Astrocyte (in vitro differentiated cells and primary cell): Measurements from ENCODE around the gene CNOT11. TPM values are rescaled to one million over a fixed set of nuclear protein-coding genes. Genes with fewer than 3 reads are reported as not detected.

Experiments
- DNase-seq: peaks from one replicate; pipeline ENCODE4 v3.0.0-alpha.2; 2010; ENCODE audit warnings: low read depth
- FAIRE-seq: peaks from 2 replicates; lab custom pipeline; 2011; peaks lifted over from hg19 to GRCh38; lab: Jason Lieb, UNC
- H2AFZ ChIP-seq: 2 replicates; pipeline ENCODE4 v1.6.0; 2012; ENCODE audit warnings: low read depth, low read length, inconsistent platforms
- H3K27ac ChIP-seq: 2 replicates; pipeline ENCODE4 v1.5.1; 2011; ENCODE audit warnings: low read depth, low read length, inconsistent platforms
- H3K27me3 ChIP-seq: 2 replicates; pipeline ENCODE4 v1.6.0; 2011; ENCODE audit warnings: low read length, inconsistent platforms; ENCODE audit not compliant: insufficient read depth
- H3K36me3 ChIP-seq: 2 replicates; pipeline ENCODE4 v1.5.1; 2011; ENCODE audit warnings: low read length, inconsistent platforms; ENCODE audit not compliant: insufficient read depth
- H3K4me1 ChIP-seq: 2 replicates; pipeline ENCODE4 v1.5.1; 2011; ENCODE audit warnings: low read length, inconsistent platforms; ENCODE audit not compliant: insufficient read depth
- H3K4me2 ChIP-seq: 2 replicates; pipeline ENCODE4 v1.6.0; 2012; ENCODE audit warnings: low read length, inconsistent platforms
- H3K4me3 ChIP-seq: 2 replicates; pipeline ENCODE4 v1.5.1; 2011; ENCODE audit warnings: low read depth, mild to moderate bottlenecking, low read length, inconsistent platforms; ENCODE audit not compliant: insufficient read depth
- H3K79me2 ChIP-seq: 2 replicates; pipeline ENCODE4 v1.6.0; 2012; ENCODE audit warnings: mild to moderate bottlenecking, low read length, inconsistent platforms; ENCODE audit not compliant: insufficient read depth
- H3K9ac ChIP-seq: 2 replicates; pipeline ENCODE4 v1.6.0; 2012; ENCODE audit warnings: mild to moderate bottlenecking, low read length, inconsistent platforms
- H3K9me3 ChIP-seq: 2 replicates; pipeline ENCODE4 v1.5.1; 2012; ENCODE audit warnings: low read depth, mild to moderate bottlenecking, low read length, inconsistent platforms; ENCODE audit not compliant: insufficient read depth
- H4K20me1 ChIP-seq: 2 replicates; pipeline ENCODE4 v1.6.0; 2012; ENCODE audit warnings: low read length, inconsistent platforms; ENCODE audit not compliant: insufficient read depth
- H3K27ac Mint-ChIP-seq: one replicate; pipeline ENCODE4 v1.8.0; 2021; ENCODE audit warnings: mild to moderate bottlenecking, mixed read lengths; ENCODE audit not compliant: unreplicated experiment
- H3K27me3 Mint-ChIP-seq: one replicate; pipeline ENCODE4 v1.8.0; 2021; ENCODE audit warnings: low read depth, mixed read lengths; ENCODE audit not compliant: unreplicated experiment
- H3K36me3 Mint-ChIP-seq: one replicate; pipeline ENCODE4 v1.8.0; 2021; ENCODE audit warnings: low read depth, mixed read lengths; ENCODE audit not compliant: unreplicated experiment
- H3K4me1 Mint-ChIP-seq: one replicate; pipeline ENCODE4 v1.8.0; 2021; ENCODE audit warnings: low read depth, mixed read lengths; ENCODE audit not compliant: unreplicated experiment
- H3K4me3 Mint-ChIP-seq: one replicate; pipeline ENCODE4 v1.8.0; 2021; ENCODE audit warnings: mild to moderate bottlenecking, moderate library complexity, mixed read lengths; ENCODE audit not compliant: unreplicated experiment
- H3K9me3 Mint-ChIP-seq: one replicate; pipeline ENCODE4 v1.8.0; 2021; ENCODE audit warnings: mild to moderate bottlenecking, mixed read lengths; ENCODE audit not compliant: unreplicated experiment
- EZH2 ChIP-seq: IDR thresholded peaks from 2 replicates; pipeline ENCODE4 v1.6.1; 2012; ENCODE audit warnings: mild to moderate bottlenecking, low read length, inconsistent platforms; ENCODE audit not compliant: insufficient read depth
- total RNA-seq: library from RNA; stranded (reverse); gene quantifications from 2 replicates; pipeline ENCODE4 v1.2.1, GENCODE V29; 2021
- TF ChIP-seq, protein P1 (sequence below): IDR thresholded peaks from 2 replicates; pipeline ENCODE4 v1.5.1; 2011; ENCODE audit warnings: low read depth, mild to moderate bottlenecking, inconsistent platforms, low read length, moderate library complexity; ENCODE audit not compliant: insufficient read depth

Gene CNOT11
- total RNA-seq, 1 donor from 2014 or later, result 37.0 TPM

DNA sequence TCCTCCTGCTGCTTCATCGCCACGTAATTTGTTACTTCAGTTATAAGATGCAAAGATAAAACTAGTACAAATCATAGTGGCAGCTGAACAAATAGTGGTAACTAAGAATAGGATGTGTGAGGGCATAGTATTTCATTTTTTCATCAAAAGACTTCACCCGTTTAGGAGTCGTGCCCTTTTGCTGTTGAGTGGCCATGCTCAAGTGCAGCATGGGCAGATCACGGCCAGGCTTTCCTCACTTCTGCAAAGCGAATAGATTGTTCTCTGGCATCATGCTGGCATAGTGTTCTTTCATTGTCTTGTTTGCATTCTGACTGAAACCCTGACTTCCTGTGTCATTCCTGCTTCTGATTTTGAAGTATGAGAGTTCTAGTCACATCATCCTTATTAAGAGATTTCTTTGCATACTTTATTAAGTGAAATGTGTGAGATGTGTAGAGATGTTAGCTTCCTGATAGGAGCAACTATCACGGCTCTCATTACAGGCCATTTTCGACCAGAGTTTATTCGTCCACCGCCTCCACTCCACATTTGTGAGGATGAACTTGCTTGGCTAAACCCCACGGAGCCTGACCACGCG is 11.8 kb downstream of the CNOT11 start:
- H3K79me2 ChIP-seq, result peaks cover 11% of the 10 kb centered on the region
- H3K36me3 ChIP-seq, result peaks cover 30% of the 10 kb centered on the region
- no peak for FAIRE-seq
- Mint-ChIP-seq H3K27me3 (no peaks in the 10 kb centered on the region), H3K4me3 (no peak overlapping the region), H3K9me3 (no peaks in the 10 kb centered on the region), H3K4me1 (peaks cover 12% of the 10 kb centered on the region), H3K27ac (no peak overlapping the region), H3K36me3 (peaks cover 10% of the 10 kb centered on the region)
- no peak overlapping the region for H3K9ac ChIP-seq
- peaks cover 9% of the 10 kb centered on the region for H4K20me1 ChIP-seq
- H2AFZ ChIP-seq, result no peak overlapping the region
- H3K9me3 ChIP-seq, result no peaks in the 10 kb centered on the region
- TF ChIP-seq, protein P1, sequence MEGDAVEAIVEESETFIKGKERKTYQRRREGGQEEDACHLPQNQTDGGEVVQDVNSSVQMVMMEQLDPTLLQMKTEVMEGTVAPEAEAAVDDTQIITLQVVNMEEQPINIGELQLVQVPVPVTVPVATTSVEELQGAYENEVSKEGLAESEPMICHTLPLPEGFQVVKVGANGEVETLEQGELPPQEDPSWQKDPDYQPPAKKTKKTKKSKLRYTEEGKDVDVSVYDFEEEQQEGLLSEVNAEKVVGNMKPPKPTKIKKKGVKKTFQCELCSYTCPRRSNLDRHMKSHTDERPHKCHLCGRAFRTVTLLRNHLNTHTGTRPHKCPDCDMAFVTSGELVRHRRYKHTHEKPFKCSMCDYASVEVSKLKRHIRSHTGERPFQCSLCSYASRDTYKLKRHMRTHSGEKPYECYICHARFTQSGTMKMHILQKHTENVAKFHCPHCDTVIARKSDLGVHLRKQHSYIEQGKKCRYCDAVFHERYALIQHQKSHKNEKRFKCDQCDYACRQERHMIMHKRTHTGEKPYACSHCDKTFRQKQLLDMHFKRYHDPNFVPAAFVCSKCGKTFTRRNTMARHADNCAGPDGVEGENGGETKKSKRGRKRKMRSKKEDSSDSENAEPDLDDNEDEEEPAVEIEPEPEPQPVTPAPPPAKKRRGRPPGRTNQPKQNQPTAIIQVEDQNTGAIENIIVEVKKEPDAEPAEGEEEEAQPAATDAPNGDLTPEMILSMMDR, result no peak
- TF ChIP-seq EZH2, result no peak
- H3K4me2 ChIP-seq, result no peak overlapping the region
- no peak overlapping the region for H3K4me3 ChIP-seq
- no peaks in the 10 kb centered on the region for H3K4me1 ChIP-seq
- H3K27me3 ChIP-seq, result no peaks in the 10 kb centered on the region
- no peak for DNase-seq
- H3K27ac ChIP-seq, result no peak overlapping the region

DNA sequence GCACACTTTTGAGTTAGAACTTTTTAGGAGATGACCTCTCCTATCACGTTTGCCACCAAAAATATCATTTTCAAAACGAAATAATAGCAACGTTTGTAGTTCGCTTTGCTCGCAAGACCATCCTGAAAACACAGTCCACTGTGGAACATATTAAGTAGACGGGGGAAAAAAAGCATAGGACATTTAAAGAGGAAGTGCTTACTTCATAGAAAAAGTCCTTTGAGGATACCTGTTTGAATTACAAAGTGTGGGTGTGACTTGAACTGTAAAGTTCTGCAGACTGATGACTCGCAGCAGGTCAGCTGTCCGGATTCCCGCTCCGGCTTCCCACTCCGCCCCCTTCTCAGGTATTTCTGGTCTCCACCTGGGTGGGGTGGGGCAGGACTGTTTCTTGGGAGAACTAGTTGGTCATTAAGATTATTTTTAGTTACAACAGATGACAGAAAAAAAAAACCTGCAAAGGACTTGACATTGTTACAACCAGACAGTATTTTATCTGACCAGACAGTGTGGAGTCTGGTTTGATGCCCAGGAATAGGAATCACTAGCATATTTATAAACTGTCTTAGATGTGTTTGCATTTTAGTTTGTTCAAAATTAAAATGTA is 13.3 kb downstream of the CNOT11 start:
- Histone ChIP-seq H2AFZ (no peak overlapping the region), H3K9me3 (no peaks in the 10 kb centered on the region), H3K4me1 (no peaks in the 10 kb centered on the region), H3K36me3 (peaks cover 40% of the 10 kb centered on the region), H3K27ac (no peak overlapping the region), H3K4me2 (no peak overlapping the region), H3K79me2 (peaks cover 8% of the 10 kb centered on the region), H4K20me1 (peaks cover 6% of the 10 kb centered on the region), H3K9ac (no peak overlapping the region), H3K4me3 (no peak overlapping the region), H3K27me3 (no peaks in the 10 kb centered on the region)
- no peak for TF ChIP-seq EZH2
- TF ChIP-seq, protein P1, result no peak
- Mint-ChIP-seq H3K36me3 (peaks cover 13% of the 10 kb centered on the region), H3K4me1 (peaks cover 12% of the 10 kb centered on the region), H3K27me3 (no peaks in the 10 kb centered on the region), H3K4me3 (no peak overlapping the region), H3K9me3 (no peaks in the 10 kb centered on the region), H3K27ac (no peak overlapping the region)
- DNase-seq (no peak), FAIRE-seq (no peak)
